NB4 (cell line): ENCODE measurements around the gene FMNL2.

ENCODE experiments used
- CTCF ChIP-seq: IDR thresholded peaks from one replicate; pipeline ENCODE4 v1.5.1; 2012; ENCODE audit warnings: low read depth, low read length
- MYC ChIP-seq: IDR thresholded peaks from 2 replicates; pipeline ENCODE4 v1.6.1; 2011; ENCODE audit warnings: low read depth, low read length
- POLR2A ChIP-seq: IDR thresholded peaks from 2 replicates; pipeline ENCODE4 v1.6.1; 2011; ENCODE audit warnings: mild to moderate bottlenecking; ENCODE audit not compliant: insufficient read length; ENCODE audit errors: extremely low read depth

GRCh38 chr2:152380261-152381055 lies 45.5 kb downstream of the FMNL2 start:
- no peak for TF ChIP-seq POLR2A
- TF ChIP-seq CTCF: no peak
- TF ChIP-seq MYC: no peak
